Hepatic stellate cell (primary cell): ENCODE data around the gene SPATA13.

Source experiments
- DNase-seq: peaks from one replicate; pipeline ENCODE4 v3.0.0; 2011; ENCODE audit warnings: low spot score

The SPATA13 gene

GRCh38 chr13:24167666-24168391, 7.3 kb downstream of the SPATA13 start:
- no peak for DNase-seq

- DNase-seq, result no peak
These were observed 7.9 kb downstream of the SPATA13 start for GRCh38 chr13:24168392-24168750.

- DNase-seq, result no peak
These were observed 8.5 kb downstream of the SPATA13 start for GRCh38 chr13:24168979-24169378.

- DNase-seq, result no peak
These were observed 11.6 kb downstream of the SPATA13 start for GRCh38 chr13:24172071-24172470.

- no peak for DNase-seq
These were observed 13.3 kb downstream of the SPATA13 start for GRCh38 chr13:24173795-24174194.

GRCh38 chr13:24175847-24176246, 15.3 kb downstream of the SPATA13 start:
- DNase-seq, result no peak

- DNase-seq, result no peak
These were observed 16.0 kb downstream of the SPATA13 start for GRCh38 chr13:24176351-24177101.

- no peak for DNase-seq
These were observed 18.4 kb downstream of the SPATA13 start for GRCh38 chr13:24178847-24179485.

- no peak for DNase-seq
These were observed 18.9 kb downstream of the SPATA13 start for GRCh38 chr13:24179486-24179850.

- no peak for DNase-seq
These were observed 20.3 kb downstream of the SPATA13 start for GRCh38 chr13:24180750-24181377.

GRCh38 chr13:24181991-24182702, 21.6 kb downstream of the SPATA13 start:
- no peak for DNase-seq

- no peak for DNase-seq
These were observed 22.2 kb downstream of the SPATA13 start for GRCh38 chr13:24182703-24183081.

GRCh38 chr13:24183741-24184182, 23.2 kb downstream of the SPATA13 start:
- no peak for DNase-seq

GRCh38 chr13:24184265-24184841, 23.8 kb downstream of the SPATA13 start:
- no peak for DNase-seq

GRCh38 chr13:24184882-24185281, 24.4 kb downstream of the SPATA13 start:
- no peak for DNase-seq

GRCh38 chr13:24185591-24186232, 25.2 kb downstream of the SPATA13 start:
- DNase-seq, result no peak

GRCh38 chr13:24187185-24187584, 26.7 kb downstream of the SPATA13 start:
- no peak for DNase-seq

- DNase-seq, result no peak
These were observed 31.7 kb downstream of the SPATA13 start for GRCh38 chr13:24192057-24192810.

GRCh38 chr13:24192811-24193162, 32.3 kb downstream of the SPATA13 start:
- DNase-seq, result no peak

GRCh38 chr13:24194447-24194846, 33.9 kb downstream of the SPATA13 start:
- no peak for DNase-seq

- DNase-seq, result no peak
These were observed 35.1 kb downstream of the SPATA13 start for GRCh38 chr13:24195626-24196025.
